ENCODE data around the gene DNMT3A. TPM values are rescaled to one million over a fixed set of nuclear protein-coding genes. Genes with fewer than 3 reads are reported as not detected.

DNMT3A gene
- total RNA-seq, 1 donor from 2014 or later: 16.5 TPM

DNA sequence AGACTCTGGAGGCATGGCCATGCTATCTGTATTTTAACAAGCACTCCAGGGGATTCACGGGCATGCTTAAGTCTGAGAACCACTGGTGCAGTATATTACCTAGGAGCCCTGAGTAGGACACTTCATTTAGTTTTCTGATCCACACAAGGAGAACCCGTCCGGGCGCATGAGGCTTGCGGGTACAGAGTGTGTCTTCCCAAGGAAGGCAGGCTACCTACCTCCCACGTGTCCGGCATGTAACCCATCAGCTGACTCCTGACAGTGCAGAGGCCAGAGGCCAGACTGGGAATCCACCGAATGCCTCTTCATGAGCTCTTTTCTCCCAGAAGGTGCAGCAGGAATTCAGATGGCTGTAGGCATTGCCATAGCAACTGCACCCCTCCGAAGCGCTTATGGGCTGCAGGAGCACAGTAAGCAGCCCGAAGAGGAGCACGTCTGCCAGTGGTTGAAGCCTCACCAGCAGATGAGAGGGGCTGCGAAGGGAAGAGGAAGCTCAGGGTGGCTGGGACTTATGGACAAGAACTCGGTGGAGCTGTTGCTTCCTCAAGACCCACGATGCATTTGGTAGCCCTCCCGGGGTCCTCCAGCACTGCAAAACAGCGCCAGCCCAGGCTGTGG lies 33.8 kb upstream of the DNMT3A start:
- DNase-seq: no peak
- no peaks in the 10 kb centered on the region for H3K27me3 ChIP-seq (ENCODE audit: low read depth)
- H3K27ac ChIP-seq (replicated peaks): no peak overlapping the region
- no peak overlapping the region for H3K4me3 ChIP-seq
- intact Hi-C loops (cut with micrococcal nuclease): no loop called here
- peaks cover 21% of the 10 kb centered on the region for H3K4me1 ChIP-seq
- TF ChIP-seq, protein P1, sequence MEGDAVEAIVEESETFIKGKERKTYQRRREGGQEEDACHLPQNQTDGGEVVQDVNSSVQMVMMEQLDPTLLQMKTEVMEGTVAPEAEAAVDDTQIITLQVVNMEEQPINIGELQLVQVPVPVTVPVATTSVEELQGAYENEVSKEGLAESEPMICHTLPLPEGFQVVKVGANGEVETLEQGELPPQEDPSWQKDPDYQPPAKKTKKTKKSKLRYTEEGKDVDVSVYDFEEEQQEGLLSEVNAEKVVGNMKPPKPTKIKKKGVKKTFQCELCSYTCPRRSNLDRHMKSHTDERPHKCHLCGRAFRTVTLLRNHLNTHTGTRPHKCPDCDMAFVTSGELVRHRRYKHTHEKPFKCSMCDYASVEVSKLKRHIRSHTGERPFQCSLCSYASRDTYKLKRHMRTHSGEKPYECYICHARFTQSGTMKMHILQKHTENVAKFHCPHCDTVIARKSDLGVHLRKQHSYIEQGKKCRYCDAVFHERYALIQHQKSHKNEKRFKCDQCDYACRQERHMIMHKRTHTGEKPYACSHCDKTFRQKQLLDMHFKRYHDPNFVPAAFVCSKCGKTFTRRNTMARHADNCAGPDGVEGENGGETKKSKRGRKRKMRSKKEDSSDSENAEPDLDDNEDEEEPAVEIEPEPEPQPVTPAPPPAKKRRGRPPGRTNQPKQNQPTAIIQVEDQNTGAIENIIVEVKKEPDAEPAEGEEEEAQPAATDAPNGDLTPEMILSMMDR (IDR thresholded peaks at IDR 0.05; ENCODE audit: borderline replicate concordance): no peak
- no peaks in the 10 kb centered on the region for H3K9me3 ChIP-seq (replicated peaks)
- H3K36me3 ChIP-seq: no peaks in the 10 kb centered on the region

DNA sequence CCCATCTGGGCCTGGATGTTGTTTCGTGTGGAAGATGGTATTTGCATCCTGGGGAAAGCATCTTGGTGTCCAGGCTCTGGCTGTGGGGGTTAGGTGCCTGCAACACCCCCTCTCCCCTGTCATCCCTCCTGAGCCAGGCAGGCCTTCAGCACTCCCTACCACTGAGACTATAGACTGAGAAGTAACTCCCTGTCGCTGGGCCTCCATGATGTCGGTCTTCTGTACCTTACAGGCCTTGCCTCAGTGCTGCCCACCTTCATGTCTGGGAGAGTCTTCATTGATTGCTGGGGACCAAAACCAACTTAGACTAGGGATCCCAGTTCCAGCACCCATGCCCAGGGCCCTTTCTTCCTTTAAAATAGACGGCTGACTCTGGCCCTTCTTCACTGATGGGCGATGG lies 33.1 kb upstream of the DNMT3A start:
- H3K36me3 ChIP-seq: no peaks in the 10 kb centered on the region
- no peaks in the 10 kb centered on the region for H3K27me3 ChIP-seq (ENCODE audit: low read depth)
- intact Hi-C loops (cut with micrococcal nuclease): no loop called here
- H3K4me1 ChIP-seq: peaks cover 21% of the 10 kb centered on the region
- no peak overlapping the region for H3K27ac ChIP-seq (replicated peaks)
- DNase-seq: no peak
- TF ChIP-seq, protein P1 (IDR thresholded peaks at IDR 0.05; ENCODE audit: borderline replicate concordance): no peak
- no peaks in the 10 kb centered on the region for H3K9me3 ChIP-seq (replicated peaks)
- no peak overlapping the region for H3K4me3 ChIP-seq

DNA sequence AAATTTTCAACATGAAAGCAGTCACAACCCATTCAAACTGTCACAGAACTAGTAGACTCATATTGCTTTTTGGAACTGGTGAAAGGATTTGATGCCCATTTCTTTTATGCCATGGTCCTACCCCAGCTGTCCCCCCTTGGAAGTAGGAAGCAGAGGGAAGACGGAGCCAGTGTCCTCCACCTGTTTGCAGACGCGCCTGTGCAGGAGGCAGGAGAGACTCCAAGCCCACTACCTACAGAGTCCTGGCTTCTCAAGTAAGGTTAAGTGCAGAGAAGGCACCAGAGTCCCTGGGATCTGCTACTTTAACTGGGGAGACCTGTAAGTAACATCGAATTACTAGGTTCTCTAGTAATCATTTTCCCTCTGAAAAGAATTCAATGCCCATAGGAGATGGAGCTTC lies 32.7 kb upstream of the DNMT3A start:
- no peak overlapping the region for H3K27ac ChIP-seq (replicated peaks)
- H3K27me3 ChIP-seq (ENCODE audit: low read depth): no peaks in the 10 kb centered on the region
- TF ChIP-seq, protein P1 (IDR thresholded peaks at IDR 0.05; ENCODE audit: borderline replicate concordance): no peak
- H3K4me1 ChIP-seq: peaks cover 21% of the 10 kb centered on the region
- no peaks in the 10 kb centered on the region for H3K9me3 ChIP-seq (replicated peaks)
- DNase-seq: no peak
- intact Hi-C loops (cut with micrococcal nuclease): no loop called here
- no peak overlapping the region for H3K4me3 ChIP-seq
- no peaks in the 10 kb centered on the region for H3K36me3 ChIP-seq

DNA sequence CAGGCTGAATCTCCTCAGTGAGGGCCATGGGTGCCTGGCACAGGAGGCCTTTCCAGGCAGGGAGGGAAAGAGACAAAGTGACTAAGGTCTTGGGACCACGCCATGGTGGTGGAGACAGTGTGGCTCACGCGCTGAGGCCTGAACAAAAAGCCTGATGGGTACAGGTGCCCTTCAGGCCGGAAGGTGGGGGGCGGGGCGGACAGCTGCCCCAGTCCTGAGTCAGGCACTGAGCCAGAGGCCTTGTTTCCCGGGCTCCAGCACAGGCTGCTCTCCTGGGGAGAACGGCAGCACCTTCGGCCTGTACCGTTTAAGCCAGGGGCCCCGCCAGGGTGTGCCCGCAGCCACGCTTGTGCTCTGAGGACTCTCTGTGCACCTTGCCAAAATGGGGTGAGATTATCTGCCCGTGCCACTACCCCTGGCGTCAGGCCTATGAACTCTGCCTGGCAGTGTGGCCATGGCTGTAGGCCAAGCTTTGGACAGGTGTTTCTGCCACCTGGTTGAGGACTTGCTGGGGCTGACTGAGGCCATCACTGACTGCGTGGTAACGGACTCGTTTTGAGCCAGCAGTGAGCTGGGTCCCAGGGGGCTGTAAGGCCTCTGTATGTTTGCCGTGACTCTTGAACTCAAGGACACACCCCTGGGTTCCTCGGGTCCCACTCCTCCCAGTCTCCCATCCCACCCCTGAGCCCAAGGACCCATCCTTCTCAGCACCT lies 31.7 kb upstream of the DNMT3A start:
- H3K9me3 ChIP-seq (replicated peaks): no peaks in the 10 kb centered on the region
- H3K27me3 ChIP-seq (ENCODE audit: low read depth): no peaks in the 10 kb centered on the region
- no peaks in the 10 kb centered on the region for H3K36me3 ChIP-seq
- no peak overlapping the region for H3K4me3 ChIP-seq
- DNase-seq: no peak
- H3K4me1 ChIP-seq: peaks cover 21% of the 10 kb centered on the region
- intact Hi-C loops (cut with micrococcal nuclease): no loop called here
- H3K27ac ChIP-seq (replicated peaks): peak overlapping the region; percentile 12
- TF ChIP-seq, protein P1 (IDR thresholded peaks at IDR 0.05; ENCODE audit: borderline replicate concordance): no peak

DNA sequence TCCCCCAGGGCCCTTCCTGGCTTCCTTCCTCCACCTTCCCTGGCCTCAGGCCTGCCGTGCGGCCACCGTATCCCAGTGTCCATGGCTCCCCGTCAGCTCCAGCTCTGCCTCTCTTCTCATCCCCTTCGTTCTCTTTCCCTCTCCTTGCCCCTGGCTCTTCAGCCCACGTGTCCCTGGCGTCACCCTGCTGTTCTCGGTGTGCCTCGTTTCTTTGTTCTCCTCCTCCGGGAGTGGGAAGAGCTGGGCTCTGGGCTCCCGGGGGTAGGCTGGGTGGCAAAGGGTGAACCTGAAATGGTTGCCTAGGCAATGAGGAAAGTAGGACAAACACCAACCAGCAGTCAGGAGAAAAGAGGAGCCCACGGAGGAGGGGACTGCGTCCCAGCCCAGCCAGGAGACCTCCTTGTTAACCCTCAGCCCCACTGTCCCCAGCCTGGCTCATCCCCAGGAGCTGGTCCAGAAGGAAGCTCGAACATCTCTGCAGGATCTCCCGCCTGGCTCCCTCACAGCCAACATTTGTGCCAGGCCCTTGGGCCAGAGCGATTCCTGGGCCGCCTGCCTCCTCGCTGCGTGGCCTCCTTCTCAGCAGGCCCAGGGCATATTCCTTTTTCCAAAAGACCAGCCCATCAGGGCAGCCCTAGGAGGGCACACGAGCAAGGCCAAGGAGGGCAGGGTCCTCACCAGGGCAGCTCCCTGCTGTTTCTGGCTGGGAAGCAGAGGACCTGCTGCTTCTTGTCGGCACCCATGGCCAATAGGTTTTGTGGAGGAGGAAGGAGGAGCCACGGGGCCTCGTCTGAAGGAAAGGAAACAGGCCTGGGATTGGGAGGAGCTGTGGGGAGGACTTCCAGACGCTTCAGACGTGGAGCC lies 30.9 kb upstream of the DNMT3A start:
- peaks cover 21% of the 10 kb centered on the region for H3K4me1 ChIP-seq
- TF ChIP-seq, protein P1 (IDR thresholded peaks at IDR 0.05; ENCODE audit: borderline replicate concordance): no peak
- no peaks in the 10 kb centered on the region for H3K36me3 ChIP-seq
- H3K27me3 ChIP-seq (ENCODE audit: low read depth): no peaks in the 10 kb centered on the region
- H3K27ac ChIP-seq (replicated peaks): no peak overlapping the region
- intact Hi-C loops (cut with micrococcal nuclease): no loop called here
- H3K9me3 ChIP-seq (replicated peaks): no peaks in the 10 kb centered on the region
- no peak for DNase-seq
- no peak overlapping the region for H3K4me3 ChIP-seq
